Measurements from ENCODE around the gene OR4K15.
A peak's percentile ranks its signal among the peaks of the same experiment; 100 is the strongest.
"Not testable (repeated sequence)": the region's sequence is repeated elsewhere in the genome, so short reads cannot be mapped to it uniquely, and the experiment has no call there.

OR4K15 gene

GRCh38 chr14:19975291-19975690 lies at the start of gene OR4K15:
Gene OR4K15, plus strand, starts transcription at chr14:19975591. Its CDS starts 0 bp downstream, at chr14:19975591.
- DNase-seq, result no peak

- DNase-seq, result no peak
Measured at GRCh38 chr14:19930617-19931016, 44.8 kb upstream of the OR4K15 start, which contains the start of gene OR4K1. Gene OR4K1, plus strand, starts transcription at chr14:19930917. Its CDS starts 4,750 bp downstream, at chr14:19935667.

- no peak for DNase-seq
Measured at GRCh38 chr14:19941668-19942067, 33.7 kb upstream of the OR4K15 start.

- no peak for DNase-seq
Measured at GRCh38 chr14:19947413-19948090, 27.8 kb upstream of the OR4K15 start.

GRCh38 chr14:19949218-19949617 lies 26.2 kb upstream of the OR4K15 start:
- no peak for DNase-seq

- not testable (repeated sequence) for DNase-seq
Measured at GRCh38 chr14:19969735-19970134, 5.7 kb upstream of the OR4K15 start.

- no peak for DNase-seq
Measured at GRCh38 chr14:19974844-19975243, 547 bp upstream of the OR4K15 start.

- DNase-seq, result no peak
Measured at GRCh38 chr14:19993438-19993837, 18.0 kb downstream of the OR4K15 start.

GRCh38 chr14:20001863-20002262 lies 26.5 kb downstream of the OR4K15 start, which contains the start of gene OR4Q2:
Gene OR4Q2, plus strand, starts transcription at chr14:20002163.
- no peak for DNase-seq

GRCh38 chr14:20002319-20002718 lies 26.9 kb downstream of the OR4K15 start:
- DNase-seq, result peak; percentile 17 to 30

GRCh38 chr14:20008156-20008555 lies 32.8 kb downstream of the OR4K15 start:
- DNase-seq, result no peak

GRCh38 chr14:20019257-20019865 lies 44.0 kb downstream of the OR4K15 start, which contains the start of gene OR4K14:
Gene OR4K14, minus strand, starts transcription at chr14:20019307. Its CDS starts 4,114 bp downstream, at chr14:20015193.
- no peak for DNase-seq
